ENCODE results near the gene C1QTNF6.

The C1QTNF6 gene

GRCh38 chr22:37223965-37224551, 36.0 kb upstream of the C1QTNF6 start:
- no peak for DNase-seq (ENCODE audit: low read depth, low spot score)

- no peak for DNase-seq (ENCODE audit: low read depth, low spot score)
Measured at GRCh38 chr22:37222440-37222971, 34.5 kb upstream of the C1QTNF6 start.

GRCh38 chr22:37221424-37222333, 33.6 kb upstream of the C1QTNF6 start:
- DNase-seq (ENCODE audit: low read depth, low spot score), result no peak

- DNase-seq (ENCODE audit: low read depth, low spot score), result no peak
Measured at GRCh38 chr22:37220543-37220981, 32.5 kb upstream of the C1QTNF6 start.

DNA sequence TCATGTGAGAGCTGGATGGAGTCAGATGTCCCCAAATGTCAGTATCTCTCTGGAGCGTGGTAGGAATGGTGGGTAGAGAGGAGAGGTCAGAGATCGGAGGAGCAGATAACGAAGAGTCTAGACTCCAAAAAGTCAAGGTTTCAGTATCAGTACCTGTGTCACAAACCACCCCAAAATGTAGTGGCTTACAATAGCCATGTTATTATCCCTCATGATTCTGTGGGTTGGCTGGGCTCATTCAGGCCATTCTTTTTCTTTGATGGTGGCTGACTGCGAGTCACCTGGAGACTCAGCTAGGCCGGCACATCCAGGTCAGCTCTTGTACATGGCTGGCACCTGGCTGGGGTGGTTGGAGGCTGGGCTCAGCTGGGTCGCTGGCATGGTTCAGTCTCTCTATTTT, 31.5 kb upstream of the C1QTNF6 start:
- DNase-seq (ENCODE audit: low read depth, low spot score), result no peak

DNA sequence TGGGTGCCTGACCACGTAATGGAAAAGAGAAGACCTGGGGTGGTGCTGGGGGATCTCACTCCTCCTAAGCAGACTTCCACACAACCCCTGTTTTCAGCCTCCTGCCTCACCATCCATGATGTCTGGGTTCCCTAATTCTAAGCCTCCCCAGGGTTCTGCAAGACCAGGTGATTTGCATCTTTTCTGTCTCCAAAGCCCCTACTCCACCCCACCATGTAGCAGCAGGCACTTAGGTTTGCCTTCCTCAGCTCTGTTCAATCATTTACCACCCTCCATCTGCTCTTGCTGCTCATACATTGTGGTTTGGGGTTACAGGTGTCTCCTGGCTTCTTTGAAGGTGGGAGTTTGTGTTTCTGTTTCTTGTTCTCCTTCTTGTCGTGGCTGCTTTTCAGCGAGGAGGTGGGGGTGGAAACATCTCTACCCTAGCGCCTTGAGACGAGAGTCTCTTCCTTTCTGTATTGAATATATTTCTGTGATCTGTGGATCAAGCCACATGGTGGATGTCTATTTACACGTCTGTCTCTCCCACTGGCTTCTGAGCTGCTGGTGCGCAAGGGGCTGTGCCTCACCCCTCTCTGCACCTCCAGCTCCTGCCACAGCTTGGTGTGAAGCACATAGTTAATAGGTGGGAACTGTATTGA, 30.8 kb upstream of the C1QTNF6 start:
- DNase-seq (ENCODE audit: low read depth, low spot score), result peak; percentile 63

- DNase-seq (ENCODE audit: low read depth, low spot score), result no peak
Measured at GRCh38 chr22:37218399-37218770, 30.3 kb upstream of the C1QTNF6 start.

GRCh38 chr22:37215890-37216289, 27.8 kb upstream of the C1QTNF6 start:
- no peak for DNase-seq (ENCODE audit: low read depth, low spot score)

- no peak for DNase-seq (ENCODE audit: low read depth, low spot score)
Measured at GRCh38 chr22:37214731-37215030, 26.6 kb upstream of the C1QTNF6 start.

- no peak for DNase-seq (ENCODE audit: low read depth, low spot score)
Measured at GRCh38 chr22:37213941-37214730, 26.1 kb upstream of the C1QTNF6 start.

DNA sequence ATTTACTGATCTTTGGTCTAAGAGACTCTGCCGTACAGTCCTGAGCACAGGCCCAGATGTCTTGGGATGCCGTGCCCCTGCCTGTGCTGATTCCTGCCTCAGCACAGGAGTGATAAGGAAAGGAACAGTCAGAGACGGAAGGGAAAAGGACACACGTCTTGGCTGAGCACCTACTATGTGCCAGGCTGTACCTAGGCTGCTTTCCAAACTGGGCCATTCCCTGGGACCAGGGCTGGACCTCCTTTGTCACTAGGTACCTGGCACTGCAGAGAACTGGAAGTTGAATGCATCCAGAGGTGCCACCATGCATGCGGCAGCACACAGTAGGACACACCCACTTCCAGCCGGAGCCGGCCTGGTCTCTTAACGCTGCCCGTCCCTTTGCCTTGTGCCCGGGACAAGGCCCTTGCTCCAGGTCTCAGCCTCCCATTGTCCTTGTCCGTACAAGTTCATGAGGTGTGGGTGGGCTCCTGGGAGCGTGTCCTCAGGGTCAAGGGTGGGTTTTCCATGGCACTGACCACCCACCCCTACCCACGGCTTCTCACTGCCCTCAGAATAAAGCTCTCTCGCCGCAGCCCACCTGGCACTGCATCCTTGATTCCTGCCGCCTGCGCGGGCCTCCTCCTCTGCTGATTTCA, 25.3 kb upstream of the C1QTNF6 start:
- DNase-seq (ENCODE audit: low read depth, low spot score), result no peak

GRCh38 chr22:37212174-37212906, 24.3 kb upstream of the C1QTNF6 start, which contains the start of gene SSTR3:
SSTR3 (minus strand) TSS chr22:37212477; CDS start chr22:37207803, 4,674 bp downstream.
- no peak for DNase-seq (ENCODE audit: low read depth, low spot score)

DNA sequence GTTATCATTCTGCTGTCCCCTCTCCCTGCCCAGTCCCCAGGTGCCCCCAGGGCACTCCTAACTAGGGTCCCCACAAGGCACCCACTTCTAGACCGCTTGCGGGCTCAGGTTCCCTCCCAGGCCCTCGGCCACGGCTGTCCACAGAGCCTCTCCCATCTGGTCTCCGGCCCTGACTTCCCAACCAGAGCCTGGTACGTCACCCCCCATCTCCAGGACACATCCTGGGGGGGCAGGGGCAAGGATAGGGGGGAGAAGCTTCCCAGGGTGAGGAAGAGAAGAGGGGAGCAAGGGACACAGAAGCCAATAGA, 23.8 kb upstream of the C1QTNF6 start:
- no peak for DNase-seq (ENCODE audit: low read depth, low spot score)

DNA sequence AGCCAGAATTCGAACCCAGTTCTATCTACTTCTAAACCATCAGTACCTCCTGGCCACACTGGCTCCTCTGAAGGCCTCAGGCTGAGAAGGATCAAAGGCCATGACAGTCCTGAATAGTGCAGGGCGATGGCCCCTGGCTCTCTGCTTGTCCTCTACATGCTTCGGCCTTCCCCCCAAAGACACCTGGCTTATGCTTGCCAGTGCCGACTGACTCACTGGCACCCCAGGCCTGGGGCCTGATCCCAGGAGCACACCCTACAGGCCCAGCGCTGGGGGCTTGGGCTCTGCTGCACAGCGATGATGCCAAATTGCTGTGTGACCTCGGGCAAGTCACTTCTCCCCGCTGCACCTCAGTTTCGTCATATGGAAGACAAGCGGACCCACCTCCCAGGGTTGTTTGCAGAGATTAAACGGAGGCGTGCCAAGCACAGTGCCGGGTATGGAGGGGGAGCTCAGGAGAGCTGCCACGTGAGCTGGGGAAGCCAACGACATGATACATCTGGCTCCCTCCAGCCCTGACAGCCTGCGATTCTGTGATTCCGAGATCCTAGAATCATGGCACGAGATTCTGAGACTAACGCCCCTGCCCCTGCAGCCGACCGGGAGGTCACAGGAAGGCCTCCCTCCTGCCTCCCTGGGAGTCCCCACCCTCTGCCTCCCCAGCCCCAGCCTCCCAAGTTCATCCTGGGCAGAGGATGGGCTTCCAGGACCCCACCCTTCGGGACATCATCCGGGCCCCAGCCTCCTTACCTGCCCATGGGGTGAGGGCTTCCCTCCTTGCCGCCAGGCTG, 23.2 kb upstream of the C1QTNF6 start:
- no peak for DNase-seq (ENCODE audit: low read depth, low spot score)

DNA sequence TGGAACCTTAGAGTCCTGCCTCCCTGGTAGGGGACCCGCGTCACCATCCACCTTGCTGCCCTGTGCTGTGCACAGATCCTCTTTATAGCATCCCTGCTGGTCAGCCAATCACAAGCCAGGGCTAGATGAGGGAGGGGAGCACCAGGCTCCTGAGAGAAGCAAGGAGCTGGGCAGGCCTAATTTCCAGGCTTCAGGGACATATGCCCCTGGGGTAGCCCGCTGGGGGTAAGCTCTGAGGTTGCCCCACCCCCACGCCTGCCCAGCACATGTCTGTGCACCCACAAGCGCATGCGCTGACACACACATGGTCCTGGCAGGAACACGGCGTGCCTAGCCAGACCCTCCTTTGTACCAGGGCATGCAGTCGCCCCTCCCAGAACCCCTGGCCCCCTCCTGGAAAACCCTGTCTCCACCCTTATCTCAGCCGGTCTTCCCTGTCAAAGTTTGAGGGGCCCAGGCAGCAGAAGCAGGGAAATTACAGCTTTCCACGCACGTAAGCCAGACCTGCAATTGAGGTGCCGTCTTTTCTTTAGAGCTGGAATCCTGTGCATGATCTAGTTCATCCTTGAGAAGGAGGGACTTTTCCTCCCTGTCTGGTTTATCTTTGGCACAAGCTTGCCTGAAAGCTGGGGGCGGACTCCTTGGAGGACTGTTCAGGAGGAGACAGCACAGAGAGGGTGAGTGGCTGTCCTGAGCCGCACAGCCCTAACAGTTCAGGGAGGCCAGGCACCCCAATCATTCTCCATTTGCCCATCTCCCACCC, 22.2 kb upstream of the C1QTNF6 start:
- DNase-seq (ENCODE audit: low read depth, low spot score), result no peak

GRCh38 chr22:37209140-37209845, 21.2 kb upstream of the C1QTNF6 start:
- DNase-seq (ENCODE audit: low read depth, low spot score), result no peak

DNA sequence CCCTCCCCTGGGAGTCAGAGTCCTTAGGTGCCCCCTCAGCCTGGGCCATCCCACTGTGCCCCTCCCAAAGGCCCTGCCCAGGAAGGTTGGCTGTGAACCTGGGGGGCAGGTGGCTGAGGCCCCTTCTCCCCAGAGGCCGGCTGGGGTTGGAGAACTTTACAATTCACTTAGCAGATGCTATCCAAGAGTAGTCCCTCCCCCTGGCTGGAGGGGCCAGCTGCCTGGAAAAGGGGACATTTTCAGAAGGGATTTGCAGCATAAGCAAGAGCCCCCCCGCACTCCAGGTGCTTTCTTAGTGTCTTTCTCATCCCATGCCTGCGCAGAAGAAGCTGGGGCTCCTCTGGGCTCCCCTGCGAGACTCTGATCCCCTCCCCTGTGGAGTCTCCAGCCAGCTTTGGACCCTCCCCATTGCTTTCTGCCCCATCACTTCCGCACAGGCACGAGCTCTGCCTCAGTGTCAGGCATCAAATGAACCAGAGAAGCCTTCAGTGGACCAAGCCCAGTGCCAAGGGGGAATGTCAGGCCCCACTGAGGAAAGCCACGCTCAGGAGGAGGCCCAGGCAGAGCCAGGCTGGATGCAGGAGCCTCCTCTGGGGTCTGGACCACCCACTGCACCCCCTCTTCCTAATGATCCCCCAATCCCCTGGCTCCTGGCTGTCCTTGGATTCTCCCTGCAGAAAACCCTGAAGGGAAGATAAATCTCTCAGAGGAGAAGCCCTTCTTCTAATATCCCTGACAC, 20.5 kb upstream of the C1QTNF6 start:
- no peak for DNase-seq (ENCODE audit: low read depth, low spot score)

- DNase-seq (ENCODE audit: low read depth, low spot score), result no peak
Measured at GRCh38 chr22:37207981-37208380, 19.9 kb upstream of the C1QTNF6 start.
